Stimulated activated naive CD8-positive, alpha-beta T cell treated with anti-CD3 and anti-CD28 coated beads, Interleukin-15, Interleukin-2, amounts not matched to agents 100 U/mL and 50 U/mL, for 24 hours (primary cell): ENCODE results near the gene POC1B.

Experiments
- ATAC-seq: fragments of 150-1000 bp; cut with Tn5 transposase; one replicate; pipeline ENCODE4 v1.10.0; 2021
- DNase-seq: peaks from one replicate; pipeline ENCODE4 v3.0.0; 2021

Gene POC1B

GRCh38 chr12:89494411-89495231 is 31.2 kb downstream of the POC1B start:
- DNase-seq (peak; percentile 25), ATAC-seq (peak; percentile 95)

DNA sequence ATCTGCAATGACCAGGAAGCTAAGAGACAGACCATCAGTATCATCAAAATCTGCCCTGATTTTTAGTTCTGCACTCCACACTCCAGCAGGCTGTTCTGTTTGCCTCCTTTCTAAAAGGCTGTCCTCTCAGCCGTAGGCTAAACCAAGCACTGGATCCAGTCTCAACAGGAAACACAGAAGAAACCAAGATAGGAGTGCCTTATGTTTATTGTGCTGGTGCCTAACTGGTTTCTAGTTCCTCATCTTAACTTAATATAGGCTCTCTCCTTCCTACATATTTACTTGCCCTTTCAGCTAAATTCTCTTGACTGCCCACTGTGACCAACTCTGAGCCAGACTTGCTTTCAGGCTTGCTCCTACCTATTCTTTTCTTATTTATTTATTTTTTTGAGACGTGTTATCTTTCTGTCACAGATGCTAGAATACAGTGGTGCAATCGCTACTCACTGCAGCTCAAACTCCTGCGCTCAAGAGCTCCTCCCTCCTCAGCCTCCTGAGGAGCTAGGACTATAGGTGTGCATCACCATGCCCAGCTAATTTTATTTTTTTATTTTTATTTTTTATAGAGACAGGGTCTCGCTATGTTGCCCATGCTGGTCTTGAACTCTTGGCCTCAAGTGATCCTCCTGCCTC is 32.1 kb downstream of the POC1B start:
- DNase-seq: no peak
- no peak for ATAC-seq

DNA sequence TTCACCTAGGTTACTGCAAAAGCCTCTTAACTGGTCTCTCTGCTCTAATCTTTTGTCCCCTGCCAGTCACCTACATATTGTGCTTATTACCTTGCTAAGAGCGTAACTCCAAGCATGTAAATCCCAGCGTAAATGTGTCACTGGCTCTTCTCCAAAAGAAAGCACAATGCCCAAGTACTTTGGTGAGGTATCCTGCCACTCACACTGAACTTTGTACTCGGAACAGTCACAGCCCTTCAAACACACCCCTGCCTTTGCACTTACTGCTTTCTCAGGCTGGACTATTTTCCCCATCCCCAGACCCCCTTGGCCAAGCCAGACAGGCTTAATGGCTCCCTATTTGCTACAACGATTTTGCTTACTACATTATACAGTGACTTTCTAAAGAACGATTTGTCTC is 33.0 kb downstream of the POC1B start:
- ATAC-seq: no peak
- DNase-seq: no peak

GRCh38 chr12:89490922-89491321 is 34.9 kb downstream of the POC1B start:
- no peak for DNase-seq
- ATAC-seq: no peak

GRCh38 chr12:89486264-89486663 is 39.6 kb downstream of the POC1B start:
- no peak for DNase-seq
- ATAC-seq: no peak

- DNase-seq (no peak), ATAC-seq (no peak)
These were observed 41.4 kb downstream of the POC1B start for GRCh38 chr12:89484470-89484869.

- DNase-seq (no peak), ATAC-seq (no peak)
These were observed 44.5 kb downstream of the POC1B start for GRCh38 chr12:89481213-89481914.

DNA sequence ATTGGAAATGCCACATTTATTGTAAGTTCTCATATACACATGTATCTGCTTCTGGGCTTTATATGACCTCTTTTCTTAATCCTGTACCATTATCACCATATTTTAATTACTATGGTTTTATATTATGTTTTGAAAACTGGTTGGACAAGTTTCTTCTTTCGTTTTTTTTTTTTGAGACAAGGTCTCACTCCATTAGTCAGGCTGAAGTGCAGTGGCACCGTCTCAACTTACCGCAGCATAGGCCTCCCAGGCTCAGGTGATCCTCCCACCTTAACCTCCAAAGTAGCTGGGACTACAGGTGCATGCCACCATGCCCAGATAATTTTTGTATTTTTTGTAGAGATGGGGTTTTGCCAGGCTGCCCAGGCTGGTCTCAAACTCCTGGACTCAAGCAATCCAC is 45.9 kb downstream of the POC1B start:
- no peak for ATAC-seq
- DNase-seq: no peak

- no peak for ATAC-seq
- DNase-seq: no peak
These were observed 48.1 kb downstream of the POC1B start for GRCh38 chr12:89477633-89478279.

DNA sequence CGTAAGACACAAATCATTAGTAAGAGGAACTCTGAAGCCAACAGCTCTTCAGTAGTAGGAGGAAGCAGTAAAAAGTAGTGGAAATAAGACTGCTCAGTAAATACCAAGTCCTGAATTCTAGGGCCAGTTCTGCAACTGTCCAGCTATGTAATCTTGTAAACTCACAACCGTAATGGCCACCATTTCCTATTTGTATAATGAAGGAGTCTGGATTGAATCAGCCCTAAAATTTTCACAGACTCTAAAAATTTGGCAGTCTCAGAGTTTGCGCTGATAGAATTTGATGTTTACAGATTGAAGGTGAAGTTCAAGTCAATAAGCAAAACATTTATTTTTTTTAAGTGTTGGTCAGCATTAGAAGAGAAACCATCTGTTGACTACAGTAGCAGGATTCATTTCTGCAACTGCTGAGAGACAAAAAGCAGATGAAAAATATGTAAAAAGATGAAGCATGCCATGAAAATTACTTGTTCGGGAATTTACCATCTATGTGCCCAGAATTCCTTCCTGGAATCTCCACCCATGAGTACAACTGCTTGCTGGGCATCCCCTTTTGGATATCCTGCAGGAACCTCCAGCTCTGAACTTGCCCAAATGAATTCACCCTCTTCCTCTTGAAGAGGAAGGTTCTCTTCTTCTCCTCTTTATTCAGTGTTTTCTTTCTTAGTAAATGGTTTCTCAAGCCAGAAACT is 48.8 kb downstream of the POC1B start:
- no peak for ATAC-seq

DNA sequence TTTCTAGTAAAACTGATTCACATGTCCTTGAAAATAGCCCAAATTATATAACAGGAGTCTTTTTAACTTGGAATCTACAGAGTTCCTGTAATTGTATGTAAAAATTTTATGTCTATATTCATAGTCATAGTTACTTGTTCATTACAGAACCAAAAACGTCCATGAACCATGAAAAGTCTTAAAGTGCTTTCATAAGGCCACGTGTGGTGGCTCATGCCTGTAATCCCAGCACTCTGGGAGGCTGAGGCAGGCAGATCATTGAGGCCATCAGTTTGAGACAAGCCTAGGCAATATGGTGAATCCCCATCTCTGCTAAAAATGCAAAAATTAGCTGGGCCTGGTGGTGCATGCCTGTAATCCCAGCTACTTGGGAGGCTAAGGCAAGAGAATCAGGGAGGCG is 49.6 kb downstream of the POC1B start:
- no peak for ATAC-seq
- no peak for DNase-seq

More for the DNA sequence above, 48.8 kb downstream of the POC1B start:
- no peak for DNase-seq

GRCh38 chr12:89475203-89475990 is 50.5 kb downstream of the POC1B start:
- ATAC-seq (no peak), DNase-seq (no peak)

DNA sequence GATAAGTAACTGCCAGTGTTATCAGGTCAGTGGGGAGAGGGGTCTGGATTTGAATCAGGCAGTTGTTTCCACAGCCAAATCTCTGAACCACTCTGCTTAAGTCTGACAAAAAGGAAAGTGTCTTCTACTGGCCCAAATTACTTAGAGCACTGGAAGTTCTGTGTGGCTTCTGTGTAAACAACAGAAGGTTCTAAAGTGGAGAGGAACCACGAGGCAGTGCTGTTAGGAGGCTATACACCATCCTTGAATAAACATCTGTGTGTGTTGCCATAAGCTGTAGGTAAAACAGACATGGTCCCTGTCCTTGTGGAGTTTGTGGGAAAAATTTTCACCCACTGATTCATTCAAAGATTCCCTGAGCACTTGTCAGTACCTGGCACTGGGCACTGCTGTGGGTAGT is 51.2 kb downstream of the POC1B start:
- no peak for DNase-seq

DNA sequence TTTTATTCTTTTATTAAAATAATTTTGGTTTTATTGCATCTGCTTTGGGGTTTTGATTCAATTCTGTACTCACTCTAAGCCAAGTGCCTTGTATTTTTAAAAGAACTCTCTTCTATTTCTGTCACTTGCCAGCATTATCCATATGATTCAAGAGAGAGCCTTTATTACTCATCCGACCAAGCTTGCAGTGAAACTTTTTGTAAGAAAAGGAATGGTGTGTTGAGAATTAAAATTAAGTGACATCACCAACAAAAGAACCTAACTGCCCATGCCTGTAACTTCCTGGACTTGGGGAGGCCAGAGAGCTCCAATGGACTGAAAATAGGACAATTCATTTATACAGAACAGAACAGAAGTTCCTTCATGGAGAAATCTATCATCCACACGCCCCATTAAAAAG is 53.3 kb downstream of the POC1B start:
- no peak for DNase-seq
- peak; percentile 12 for ATAC-seq

More for the DNA sequence above, 51.2 kb downstream of the POC1B start:
- ATAC-seq: no peak

- DNase-seq (no peak), ATAC-seq (peak; percentile 68)
These were observed 54.9 kb downstream of the POC1B start for GRCh38 chr12:89470741-89471509.

- DNase-seq (peak; percentile 9), ATAC-seq (peak; percentile 45)
These were observed 56.5 kb downstream of the POC1B start for GRCh38 chr12:89469361-89469760.

- peak; percentile 45 for ATAC-seq
- no peak for DNase-seq
These were observed 57.1 kb downstream of the POC1B start for GRCh38 chr12:89468648-89469326.

DNA sequence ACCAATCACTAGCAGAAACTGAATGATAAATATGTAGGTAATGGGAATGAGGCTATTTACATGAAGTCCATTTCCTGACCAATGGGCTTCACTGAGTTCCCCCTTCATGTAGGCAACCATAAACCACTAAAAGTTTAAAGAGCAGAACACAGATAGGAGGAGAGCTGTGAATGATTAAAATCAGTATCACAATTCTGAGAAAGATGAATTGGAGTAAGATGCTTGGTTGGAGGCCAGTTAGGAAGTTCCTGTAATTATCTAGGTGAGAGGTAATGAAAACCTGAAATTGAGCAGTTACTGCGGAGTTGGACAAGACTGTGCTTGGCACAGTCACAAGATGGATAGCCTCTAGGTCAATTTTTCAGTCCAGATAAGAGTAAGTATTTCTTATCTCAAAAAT is 57.8 kb downstream of the POC1B start:
- ATAC-seq (peak; percentile 17), DNase-seq (no peak)

DNA sequence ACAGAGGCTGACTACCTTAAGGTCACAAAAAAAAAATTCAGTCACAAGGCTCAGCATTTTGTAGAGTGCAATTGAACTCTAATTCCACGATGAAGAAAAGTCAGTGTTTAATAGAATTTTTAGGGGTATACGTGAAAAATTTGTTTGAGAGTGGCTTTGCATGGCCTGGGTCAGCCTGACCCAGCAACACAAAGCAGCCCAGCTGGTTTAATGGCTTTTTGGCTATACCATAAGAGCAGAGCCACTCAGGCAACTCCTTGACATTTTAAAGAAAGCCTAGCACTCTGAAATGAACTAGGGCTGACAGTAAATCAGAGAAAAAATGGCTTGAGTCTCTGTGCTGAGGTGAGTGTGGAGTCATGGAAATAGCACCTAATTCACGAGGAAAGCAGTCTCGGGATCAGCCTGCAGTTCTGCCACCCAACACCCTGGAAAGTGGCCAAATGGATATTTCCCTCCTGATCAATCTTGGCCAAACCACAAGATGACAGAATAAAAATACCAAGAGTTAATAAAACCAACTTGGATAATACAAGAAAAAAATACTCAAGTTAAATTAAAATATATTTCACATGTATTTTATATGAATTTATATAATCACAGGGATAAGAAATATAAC is 60.8 kb downstream of the POC1B start:
- DNase-seq: no peak
- no peak for ATAC-seq
